ENCODE results near the gene BICD1. TPM values are rescaled to one million over a fixed set of nuclear protein-coding genes. Genes with fewer than 3 reads are reported as not detected.

BICD1 gene
- polyA plus RNA-seq, 1 of the 3 experiments (the other 2 are of a cell fraction): 12.1 TPM

- DNase-seq: no peak
- Histone ChIP-seq H3K9ac (no peak overlapping the region), H3K36me3 (replicated peaks in 1 of 2; ENCODE audit: control insufficient read depth in 1 of 2, insufficient read depth in 2 of 2, low read length in 1 of 2) (no peaks in the 10 kb centered on the region), H3K79me2 (ENCODE audit: insufficient read depth) (peaks cover 11% of the 10 kb centered on the region), H3K4me2 (no peak overlapping the region), H3K9me3 (no peaks in the 10 kb centered on the region), H3K9me2 (no peaks in the 10 kb centered on the region), H3K27ac (ENCODE audit: low read depth in 2 of 2, low read length in 1 of 2) (no peak overlapping the region), H2AFZ (ENCODE audit: low read depth) (no peak overlapping the region), H3F3A (replicated peaks; ENCODE audit: insufficient read depth) (no peaks in the 10 kb centered on the region), H3K4me1 (ENCODE audit: control insufficient read depth in 1 of 2, insufficient read depth in 2 of 2, low read depth in 1 of 2, low read length in 1 of 2) (no peaks in the 10 kb centered on the region; a peak in 1 of 4 replicates), H3K4me3 (ENCODE audit: low read depth in 2 of 2, low read length in 1 of 2) (no peak overlapping the region), H3K27me3 (ENCODE audit: insufficient read depth) (no peaks in the 10 kb centered on the region), H4K20me1 (ENCODE audit: insufficient read depth) (no peaks in the 10 kb centered on the region)
- TF ChIP-seq ELF1 (IDR thresholded peaks at IDR 0.05) (no peak), MXI1 (IDR thresholded peaks at IDR 0.05; ENCODE audit: low read depth, low read length) (no peak), REST (IDR thresholded peaks at IDR 0.05; ENCODE audit: low read depth, low read length) (no peak)
- ChIA-PET CTCF (interaction anchor here (1.5 kb wide), 1 partner anchor 9 kb away, joined by 3 read pairs; no protein-coding TSS in a partner anchor), POLR2A (interaction anchor here (0.9 kb wide), 1 partner anchor 36 kb away, joined by 3 read pairs; no protein-coding TSS in a partner anchor)
- WGBS (ENCODE audit: low lambda C conversion rate): 81% methylated on average over 2 of the region's 2 CpGs
Observed at GRCh38 chr12:32285489-32285888, 178.8 kb downstream of the BICD1 start.

GRCh38 chr12:32290411-32290810 lies 183.8 kb downstream of the BICD1 start:
- Histone ChIP-seq H3F3A (replicated peaks; ENCODE audit: insufficient read depth) (peaks cover 4% of the 10 kb centered on the region), H3K36me3 (replicated peaks in 1 of 2; ENCODE audit: control insufficient read depth in 1 of 2, insufficient read depth in 2 of 2, low read length in 1 of 2) (peaks cover 0 to 7% of the 10 kb centered on the region in 2 experiments), H3K27ac (ENCODE audit: low read depth in 2 of 2, low read length in 1 of 2) (no peak overlapping the region), H3K4me1 (ENCODE audit: control insufficient read depth in 1 of 2, insufficient read depth in 2 of 2, low read depth in 1 of 2, low read length in 1 of 2) (no peaks in the 10 kb centered on the region; a peak in 1 of 4 replicates), H3K9me2 (no peaks in the 10 kb centered on the region), H3K9ac (no peak overlapping the region), H3K4me2 (no peak overlapping the region), H3K4me3 (ENCODE audit: low read depth in 2 of 2, low read length in 1 of 2) (no peak overlapping the region), H3K27me3 (ENCODE audit: insufficient read depth) (no peaks in the 10 kb centered on the region), H4K20me1 (ENCODE audit: insufficient read depth) (no peaks in the 10 kb centered on the region), H3K79me2 (ENCODE audit: insufficient read depth) (peaks cover 26% of the 10 kb centered on the region), H3K9me3 (no peaks in the 10 kb centered on the region), H2AFZ (ENCODE audit: low read depth) (no peak overlapping the region)
- no peak for DNase-seq
- CTCF ChIA-PET: interaction anchor here (1.0 to 2.3 kb wide), 6 partner anchors 10 to 638 kb away, joined by 3 to 10 read pairs (median 4); no protein-coding TSS in a partner anchor
- POLR2A ChIA-PET: interaction anchor here (1.5 kb wide), 1 partner anchor 184 kb away, joined by 4 read pairs; no protein-coding TSS in a partner anchor
- TF ChIP-seq POLR2AphosphoS5 (IDR thresholded peaks at IDR 0.05; ENCODE audit: low read depth, low read length) (no peak), EZH2phosphoT487 (IDR thresholded peaks at IDR 0.05; ENCODE audit: borderline replicate concordance, low read depth) (no peak), YY1 (IDR thresholded peaks at IDR 0.05; ENCODE audit: low read depth) (no peak), SMC3 (IDR thresholded peaks at IDR 0.05; ENCODE audit: low read depth, low read length) (no peak), GATA2 (CRISPR knock-in tag; IDR thresholded peaks at IDR 0.05) (no peak), GABPA (IDR thresholded peaks at IDR 0.05; ENCODE audit: low read depth) (no peak), TEAD4 (IDR thresholded peaks at IDR 0.05; ENCODE audit: borderline replicate concordance, insufficient read depth) (no peak), NFIC (IDR thresholded peaks at IDR 0.05; ENCODE audit: borderline replicate concordance) (no peak), USF2 (IDR thresholded peaks at IDR 0.05; ENCODE audit: borderline replicate concordance, low read depth, low read length) (no peak), RXRA (IDR thresholded peaks at IDR 0.05; ENCODE audit: borderline replicate concordance, low read depth) (no peak), MEF2A (IDR thresholded peaks at IDR 0.05; ENCODE audit: borderline replicate concordance, low read depth) (no peak), CHD2 (IDR thresholded peaks at IDR 0.05; ENCODE audit: low read length, partially characterized antibody) (no peak), EP300 (IDR thresholded peaks at IDR 0.05; ENCODE audit: borderline replicate concordance in 1 of 2, low read depth in 1 of 2, low read length in 1 of 2) (no peak)
